Osteoblast (primary cell): ENCODE data around the gene KLHL17. TPM values are rescaled to one million over a fixed set of nuclear protein-coding genes. Genes with fewer than 3 reads are reported as not detected.

ENCODE experiments used
- DNase-seq: peaks from one replicate; pipeline ENCODE4 v3.0.0; 2011; ENCODE audit warnings: low spot score, mixed read lengths; ENCODE audit not compliant: insufficient read length; ENCODE audit errors: missing footprints
- H2AFZ ChIP-seq: 2 replicates; pipeline ENCODE4 v1.6.0; 2011; ENCODE audit warnings: mild to moderate bottlenecking, low read length
- H3K27ac ChIP-seq: 2 replicates; pipeline ENCODE4 v1.5.1; 2011; ENCODE audit warnings: mild to moderate bottlenecking, low read depth, low read length, moderate library complexity
- H3K27me3 ChIP-seq: 2 replicates; pipeline ENCODE4 v1.6.0; 2012; ENCODE audit warnings: mild to moderate bottlenecking, control low read depth, inconsistent platforms, low read length, moderate library complexity; ENCODE audit not compliant: insufficient read depth
- H3K36me3 ChIP-seq: 2 replicates; pipeline ENCODE4 v1.5.1; 2011; ENCODE audit warnings: mild to moderate bottlenecking, low read length, control low read depth, moderate library complexity; ENCODE audit not compliant: insufficient read depth
- H3K4me1 ChIP-seq: 2 replicates; pipeline ENCODE4 v1.5.1; 2011; ENCODE audit warnings: mild to moderate bottlenecking, low read length, control low read depth, moderate library complexity; ENCODE audit not compliant: insufficient read depth
- H3K4me2 ChIP-seq: 2 replicates; pipeline ENCODE4 v1.6.0; 2011; ENCODE audit warnings: mild to moderate bottlenecking, low read length; ENCODE audit not compliant: insufficient read depth
- H3K4me3 ChIP-seq: fragments of 200-600 bp; sonication (generic); 3 replicates; pipeline ENCODE4 v1.5.1; 2012; ENCODE audit warnings: mild to moderate bottlenecking, low read length, inconsistent platforms; ENCODE audit not compliant: insufficient read depth
- H3K79me2 ChIP-seq: 2 replicates; pipeline ENCODE4 v1.6.0; 2012; ENCODE audit warnings: mild to moderate bottlenecking, low read length, control low read depth, inconsistent platforms; ENCODE audit not compliant: insufficient read depth
- H3K9me3 ChIP-seq: 2 replicates; pipeline ENCODE4 v1.5.1; 2011; ENCODE audit warnings: low read depth, low read length, control low read depth
- H4K20me1 ChIP-seq: 2 replicates; pipeline ENCODE4 v1.6.0; 2012; ENCODE audit warnings: mild to moderate bottlenecking, low read length, control low read depth; ENCODE audit not compliant: insufficient read depth
- CTCF ChIP-seq: IDR thresholded peaks from 2 replicates; pipeline ENCODE4 v1.5.1; 2011; ENCODE audit warnings: mild to moderate bottlenecking, low read depth, low read length, moderate library complexity; ENCODE audit errors: extremely low read depth
- total RNA-seq: library from RNA; depleted of rRNA; stranded (reverse); fragments of >200 nt; gene quantifications from 2 replicates; pipeline ENCODE4 v1.2.3, GENCODE V29; 2012

Gene KLHL17
- total RNA-seq, 1 donor, result 5.4 TPM

GRCh38 chr1:963746-964525 lies 3.6 kb downstream of the KLHL17 start:
- Histone ChIP-seq H3K27ac (no peak overlapping the region), H3K27me3 (no peaks in the 10 kb centered on the region), H3K4me1 (peaks cover 10% of the 10 kb centered on the region), H3K36me3 (peaks cover 10% of the 10 kb centered on the region), H3K79me2 (peaks cover 1% of the 10 kb centered on the region), H3K9me3 (no peaks in the 10 kb centered on the region), H3K4me3 (no peak overlapping the region), H2AFZ (no peak overlapping the region), H3K4me2 (no peak overlapping the region), H4K20me1 (peaks cover under 1% of the 10 kb centered on the region)
- no peak for DNase-seq
- TF ChIP-seq CTCF, result no peak

GRCh38 chr1:964691-965525 lies 4.5 kb downstream of the KLHL17 start:
- no peak for DNase-seq
- Histone ChIP-seq H3K27ac (no peak overlapping the region), H4K20me1 (no peaks in the 10 kb centered on the region), H3K4me1 (peaks cover 10% of the 10 kb centered on the region), H3K27me3 (no peaks in the 10 kb centered on the region), H3K36me3 (peaks cover 10% of the 10 kb centered on the region), H3K9me3 (no peaks in the 10 kb centered on the region), H3K4me3 (no peak overlapping the region), H3K79me2 (no peaks in the 10 kb centered on the region), H2AFZ (no peak overlapping the region), H3K4me2 (no peak overlapping the region)
- TF ChIP-seq CTCF, result no peak

- H3K4me1 ChIP-seq, result peaks cover 10% of the 10 kb centered on the region
- peak overlapping the region; percentile 88 for H3K4me2 ChIP-seq
- H3K36me3 ChIP-seq, result peaks cover 10% of the 10 kb centered on the region
- H3K27ac ChIP-seq, result no peak overlapping the region
- peak overlapping the region; percentile 90 for H3K4me3 ChIP-seq
- no peaks in the 10 kb centered on the region for H3K79me2 ChIP-seq
- DNase-seq, result peak; percentile 90
- no peaks in the 10 kb centered on the region for H3K9me3 ChIP-seq
- H4K20me1 ChIP-seq, result no peaks in the 10 kb centered on the region
- H2AFZ ChIP-seq, result peak overlapping the region; percentile 78
- no peaks in the 10 kb centered on the region for H3K27me3 ChIP-seq
- no peak for TF ChIP-seq CTCF
These were observed 5.2 kb downstream of the KLHL17 start for GRCh38 chr1:965526-966134.
